Urothelium cell line (cell line): ENCODE data around the gene ZNF446.
"Not testable (repeated sequence)": the region's sequence is repeated elsewhere in the genome, so short reads cannot be mapped to it uniquely, and the experiment has no call there.

Source experiments
- DNase-seq: peaks from one replicate; pipeline ENCODE4 v3.0.0; 2011; ENCODE audit warnings: low spot score, mixed read lengths
- FAIRE-seq: peaks from 2 replicates; lab custom pipeline; 2011; peaks lifted over from hg19 to GRCh38; lab: Jason Lieb, UNC

ZNF446 gene

GRCh38 chr19:58469241-58470013 lies 6.7 kb upstream of the ZNF446 start:
- FAIRE-seq (no peak), DNase-seq (no peak)

GRCh38 chr19:58470837-58471543 lies 5.2 kb upstream of the ZNF446 start:
- DNase-seq: not testable (repeated sequence)
- FAIRE-seq: peak; percentile 74

GRCh38 chr19:58471736-58472135 lies 4.4 kb upstream of the ZNF446 start:
- no peak for DNase-seq
- no peak for FAIRE-seq

DNA sequence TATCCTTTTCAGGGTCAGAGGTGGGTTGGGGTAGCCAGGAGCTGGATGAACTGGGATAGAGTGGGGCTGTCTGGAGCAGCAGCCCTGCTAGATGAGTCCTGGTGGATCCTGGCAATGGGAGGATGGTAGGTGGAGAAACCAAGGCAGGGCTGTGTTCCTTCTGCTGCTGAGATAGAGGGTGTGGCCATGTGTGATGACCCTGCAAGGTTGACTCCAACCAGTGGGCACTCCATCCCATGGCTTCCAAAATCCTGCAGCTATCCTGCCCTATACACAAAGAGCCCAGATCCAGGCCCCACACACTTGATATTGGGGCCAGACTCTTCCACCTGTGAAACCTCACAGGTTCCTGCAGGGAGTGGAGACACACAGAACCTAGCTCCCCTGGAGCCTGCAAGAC lies 2.4 kb upstream of the ZNF446 start:
- FAIRE-seq: no peak
- DNase-seq: no peak

GRCh38 chr19:58474291-58474996 lies 1.7 kb upstream of the ZNF446 start:
- DNase-seq (no peak), FAIRE-seq (no peak)

- no peak for DNase-seq
- FAIRE-seq: no peak
Observed at GRCh38 chr19:58474997-58475713, 997 bp upstream of the ZNF446 start.

GRCh38 chr19:58476498-58477015 lies 405 bp downstream of the ZNF446 start:
- no peak for FAIRE-seq

DNA sequence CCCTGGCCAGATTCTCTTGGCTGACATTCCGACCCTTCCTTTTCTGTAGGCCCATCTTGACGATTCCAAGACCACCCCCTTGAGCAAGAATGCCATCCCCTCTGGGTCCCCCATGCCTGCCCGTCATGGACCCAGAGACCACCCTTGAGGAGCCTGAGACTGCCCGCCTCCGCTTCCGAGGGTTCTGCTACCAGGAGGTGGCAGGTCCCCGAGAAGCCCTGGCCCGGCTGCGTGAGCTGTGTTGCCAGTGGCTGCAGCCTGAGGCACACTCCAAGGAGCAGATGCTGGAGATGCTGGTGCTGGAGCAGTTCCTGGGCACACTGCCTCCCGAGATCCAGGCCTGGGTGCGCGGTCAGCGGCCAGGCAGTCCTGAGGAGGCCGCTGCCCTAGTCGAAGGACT lies 978 bp downstream of the ZNF446 start:
- FAIRE-seq: no peak
- DNase-seq: no peak

More at GRCh38 chr19:58476498-58477015, 405 bp downstream of the ZNF446 start:
- no peak for DNase-seq

DNA sequence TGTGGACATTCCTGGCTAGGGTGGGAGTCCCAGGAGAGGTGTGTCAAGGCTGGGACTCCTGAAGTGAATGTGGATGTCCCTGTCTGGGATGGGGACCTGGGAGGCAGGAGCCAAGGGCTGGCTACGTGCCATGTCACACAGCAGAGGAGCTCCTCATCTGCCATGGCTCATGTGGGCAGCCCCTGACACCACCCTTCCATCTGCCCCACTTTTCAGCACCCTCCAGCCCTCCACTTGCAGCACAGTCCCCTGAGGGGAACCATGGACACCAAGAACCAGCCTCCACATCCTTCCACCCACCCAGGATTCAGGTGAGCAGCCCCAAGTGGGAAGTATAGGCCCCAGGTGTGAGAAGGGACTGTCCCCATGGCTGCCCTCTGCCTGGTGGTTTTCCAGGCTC lies 1.7 kb downstream of the ZNF446 start:
- DNase-seq (no peak), FAIRE-seq (no peak)

DNA sequence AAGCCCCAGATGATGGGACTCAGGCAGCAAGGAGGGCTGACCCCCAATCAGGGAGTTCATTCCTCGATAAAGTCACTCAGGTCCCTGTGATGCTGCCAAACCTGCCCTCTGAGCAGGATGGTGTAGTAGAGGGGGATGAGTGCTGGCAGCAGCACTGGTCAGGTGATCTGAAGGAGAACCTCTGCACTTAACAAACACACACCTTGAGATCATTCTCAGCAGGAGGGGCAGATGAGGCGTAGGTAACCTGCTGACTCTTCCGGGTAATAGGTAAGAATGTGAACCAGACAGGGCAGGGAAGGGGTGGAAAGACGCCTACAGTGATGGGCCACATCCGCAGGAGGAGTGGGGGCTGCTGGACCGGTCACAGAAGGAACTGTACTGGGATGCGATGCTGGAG lies 3.2 kb downstream of the ZNF446 start:
- FAIRE-seq: no peak
- DNase-seq: no peak

DNA sequence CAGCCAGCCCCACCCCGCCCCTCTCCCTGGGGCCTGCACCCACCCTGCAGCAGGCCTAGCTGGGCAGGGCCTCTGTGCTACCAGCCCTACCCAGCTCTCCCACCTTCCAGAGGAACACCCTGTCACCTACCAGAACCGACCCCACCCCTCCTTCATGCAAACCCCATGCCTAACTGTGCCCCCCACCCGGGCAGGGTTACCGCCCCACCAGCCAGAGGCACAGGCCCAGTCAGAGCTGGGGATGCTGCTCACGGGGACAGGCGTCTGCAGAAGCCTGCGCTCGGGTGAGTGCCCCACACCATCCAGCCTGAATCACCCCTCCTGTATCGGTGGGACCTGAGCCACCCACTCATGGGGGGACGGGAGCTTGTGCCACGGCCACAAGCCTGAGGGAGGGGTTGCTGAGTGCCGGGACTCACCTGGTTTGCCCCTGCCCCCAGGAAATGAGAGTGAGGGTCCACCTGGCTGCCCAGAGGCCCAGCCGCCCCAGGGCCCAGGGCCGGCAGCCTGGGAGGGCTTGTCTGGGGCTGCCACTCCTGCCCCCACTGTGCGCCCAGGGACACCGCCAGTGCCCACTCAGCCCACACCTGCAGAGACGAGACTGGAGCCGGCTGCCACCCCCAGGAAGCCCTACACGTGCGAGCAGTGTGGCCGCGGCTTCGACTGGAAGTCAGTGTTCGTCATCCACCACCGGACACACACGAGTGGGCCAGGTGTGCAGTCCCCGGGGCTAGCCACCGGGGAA lies 3.8 kb downstream of the ZNF446 start:
- DNase-seq (no peak), FAIRE-seq (no peak)

DNA sequence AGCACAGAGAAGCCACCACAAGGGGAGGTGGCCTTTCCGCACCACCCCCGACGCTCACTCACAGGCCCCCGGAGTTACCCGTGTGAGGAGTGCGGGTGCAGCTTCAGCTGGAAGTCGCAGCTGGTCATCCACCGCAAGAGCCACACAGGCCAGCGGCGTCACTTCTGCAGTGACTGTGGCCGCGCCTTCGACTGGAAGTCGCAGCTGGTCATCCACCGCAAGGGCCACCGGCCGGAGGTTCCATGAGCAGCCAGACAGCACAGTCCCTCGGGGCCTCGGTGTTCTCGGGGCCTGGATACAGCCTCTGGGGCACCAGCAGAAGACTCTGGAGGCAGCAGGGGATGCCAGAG lies 4.3 kb downstream of the ZNF446 start:
- DNase-seq (no peak), FAIRE-seq (no peak)

DNA sequence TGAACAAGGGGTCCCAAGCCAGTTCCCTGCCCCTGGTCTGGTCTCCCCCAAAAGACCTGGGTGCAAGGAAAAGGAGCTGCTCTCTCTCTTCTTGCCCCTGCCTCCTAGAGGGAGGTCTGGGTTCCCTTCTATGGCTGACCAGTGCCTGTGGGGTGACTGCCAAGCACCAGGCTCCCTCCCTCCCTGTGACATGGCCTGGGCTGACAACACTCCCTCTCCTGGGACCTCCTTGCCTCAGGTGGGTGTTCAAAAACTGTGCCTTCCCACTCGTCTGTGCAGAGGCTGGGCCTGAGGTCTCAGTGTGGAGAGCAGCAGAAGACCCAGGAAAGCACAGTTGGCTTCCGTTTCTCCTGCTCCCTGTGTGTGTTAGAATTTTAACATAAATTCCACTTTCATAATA lies 4.7 kb downstream of the ZNF446 start:
- FAIRE-seq (no peak), DNase-seq (no peak)

DNA sequence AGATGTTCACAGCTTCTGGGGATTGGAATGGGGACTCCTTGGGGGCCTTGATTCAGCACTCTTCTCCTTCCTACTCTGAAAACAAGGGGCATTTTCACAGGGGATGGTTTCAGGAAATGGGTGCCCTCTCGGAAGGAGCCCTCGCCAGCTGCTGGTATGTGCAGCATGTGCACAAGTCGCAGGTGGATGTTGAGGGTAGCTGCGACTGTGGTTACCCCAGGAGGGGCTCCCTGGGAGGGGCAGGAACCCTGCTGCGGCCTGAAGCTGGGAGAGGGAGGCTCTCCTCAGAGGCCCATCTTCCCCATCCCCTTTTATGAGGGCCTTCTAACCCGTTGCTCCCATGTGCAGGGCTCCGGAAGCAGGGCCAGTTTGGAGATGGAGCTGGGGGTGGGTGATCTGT lies 6.2 kb downstream of the ZNF446 start:
- no peak for DNase-seq
- FAIRE-seq: no peak

DNA sequence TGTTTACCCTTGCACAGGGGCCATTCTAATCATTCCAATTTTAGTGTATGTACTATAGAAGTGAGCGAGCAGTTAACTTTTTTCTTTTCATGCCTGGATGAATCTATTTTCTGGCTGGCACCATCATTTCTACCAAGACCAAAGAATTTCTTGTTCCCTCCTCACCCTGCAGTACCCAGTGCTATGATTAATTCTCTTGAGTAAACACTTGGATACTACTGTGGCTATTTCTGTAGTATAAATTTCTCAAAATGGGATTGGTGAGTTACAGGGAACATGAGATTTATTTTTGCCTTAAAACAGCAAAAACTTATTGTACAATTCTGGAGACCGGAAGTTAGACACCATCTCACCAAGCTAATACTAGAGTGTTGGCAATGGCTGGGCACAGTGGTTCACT lies 7.6 kb downstream of the ZNF446 start:
- no peak for FAIRE-seq

DNA sequence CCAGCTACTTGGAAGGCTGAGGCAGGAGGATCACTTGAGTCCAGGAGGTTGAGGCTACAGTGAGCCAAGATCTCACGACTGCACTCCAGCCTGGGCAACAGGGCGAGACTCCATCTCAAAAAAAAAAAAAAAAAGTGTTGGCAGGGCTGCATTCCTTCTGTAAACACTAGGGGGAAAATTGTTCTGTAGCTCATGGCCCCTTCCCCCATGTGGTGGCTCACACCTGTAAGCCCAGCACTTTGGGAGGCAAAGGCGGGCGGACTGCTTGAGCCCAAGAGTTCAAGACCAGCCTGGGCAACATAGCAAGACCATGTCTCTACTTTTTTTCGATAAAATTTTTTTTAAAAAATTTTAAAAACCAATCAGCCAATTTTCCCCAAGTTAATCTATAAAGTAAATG lies 8.2 kb downstream of the ZNF446 start:
- not testable (repeated sequence) for DNase-seq, FAIRE-seq

More for the DNA sequence above, 7.6 kb downstream of the ZNF446 start:
- no peak for DNase-seq

- DNase-seq: no peak
Observed at GRCh38 chr19:58491393-58491792, 15.2 kb downstream of the ZNF446 start.

GRCh38 chr19:58492265-58492664 lies 16.1 kb downstream of the ZNF446 start:
- DNase-seq (no peak), FAIRE-seq (no peak)

More at GRCh38 chr19:58491393-58491792, 15.2 kb downstream of the ZNF446 start:
- FAIRE-seq: no peak

DNA sequence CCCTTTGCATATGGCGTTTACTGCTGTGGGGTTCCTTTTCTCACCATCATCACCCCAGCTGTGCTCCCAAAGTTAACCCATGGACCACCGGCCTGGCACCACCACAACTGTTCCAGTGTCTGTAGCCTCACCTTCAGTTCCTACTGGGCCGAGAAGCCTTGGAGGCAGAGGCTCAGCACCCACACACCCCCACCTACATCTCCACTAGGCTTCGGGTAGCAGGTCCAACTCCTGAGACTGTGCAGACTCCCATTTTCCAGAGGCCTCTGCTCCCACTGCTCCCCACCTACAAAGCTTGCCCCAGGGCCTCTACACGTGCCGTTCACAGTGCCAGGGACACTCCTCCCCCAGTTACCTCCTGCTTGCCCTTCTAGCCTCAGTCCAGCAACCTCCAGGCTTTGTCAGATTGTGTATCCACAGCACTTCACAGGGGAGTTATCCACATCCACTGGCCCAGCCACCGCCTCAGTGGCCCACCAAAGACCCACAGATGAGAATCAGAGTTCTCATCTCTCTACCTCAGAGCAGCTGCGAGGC lies 21.6 kb downstream of the ZNF446 start:
- no peak for FAIRE-seq
- DNase-seq: no peak
